K562 (cell line): ENCODE measurements around the gene GATAD1.

Source experiments
- BMI1 ChIP-seq: fragments of 150-350 bp; IDR thresholded peaks from 2 replicates; pipeline ENCODE4 v1.6.1; 2014; ENCODE audit warnings: low read length
- CTCF ChIP-seq, 3 experiments: IDR thresholded peaks in 2 of 3; conservative IDR thresholded peaks in 1 of 3; 2 replicates each; pipeline ENCODE4 v1.5.1; 2011 to 2012; ENCODE audit warnings: low read length in 3 of 3, mild to moderate bottlenecking in 3 of 3, control low read depth in 2 of 3, improper control_type of control experiment in 1 of 3, inconsistent platforms in 1 of 3, low read depth in 1 of 3, mixed read lengths in 1 of 3, moderate library complexity in 1 of 3; ENCODE audit not compliant: insufficient read depth in 2 of 3
- EWSR1 ChIP-seq: fragments of 450-650 bp; IDR thresholded peaks from 2 replicates; pipeline ENCODE4 v1.6.1; 2018; ENCODE audit warnings: borderline replicate concordance, mild to moderate bottlenecking, low read depth, moderate library complexity; ENCODE audit not compliant: partially characterized antibody
- HNRNPUL1 ChIP-seq: fragments of 200-400 bp; formaldehyde crosslinking; IDR thresholded peaks from 2 replicates; pipeline ENCODE4 v1.6.1; 2017; ENCODE audit warnings: low read length
- MXI1 ChIP-seq: IDR thresholded peaks from 2 replicates; pipeline ENCODE4 v1.6.1; 2011; ENCODE audit warnings: low read depth, mild to moderate bottlenecking, improper control_type of control experiment, low read length
- NRF1 ChIP-seq, 2 experiments: fragments of 450-650 bp; IDR thresholded peaks in 1 of 2; conservative IDR thresholded peaks in 1 of 2; 2 replicates each; pipeline ENCODE4 v1.6.1; 2014; ENCODE audit warnings: mild to moderate bottlenecking in 2 of 2
- POLR2A ChIP-seq: fragments of 450-650 bp; conservative IDR thresholded peaks from 2 replicates; pipeline ENCODE4 v1.6.1; 2016
- TCFL5 ChIP-seq: fragments of 250-450 bp; sonication (Bioruptor Pico); conservative IDR thresholded peaks from 2 replicates; pipeline ENCODE4 v1.6.1; 2021; ENCODE audit warnings: mild to moderate bottlenecking, moderate library complexity, matching md5 sums
- YBX1 ChIP-seq: fragments of 450-650 bp; IDR thresholded peaks from 2 replicates; pipeline ENCODE4 v1.7.1; 2016; ENCODE audit warnings: mild to moderate bottlenecking
- ZNF740 ChIP-seq, 3 experiments: fragments of 200-800 bp in 1 of 3; sonication (Bioruptor generic) in 1 of 3; sonication (generic) in 1 of 3; formaldehyde crosslinking in 1 of 3; IDR thresholded peaks; 2 replicates each; pipeline versions ENCODE4 v1.6.1 to v1.8.0; 2016 to 2022; ENCODE audit warnings: mild to moderate bottlenecking in 2 of 3, missing compliant biosample characterization in 2 of 3, missing genetic modification characterization in 2 of 3, missing genetic modification reagents in 1 of 3

DNA sequence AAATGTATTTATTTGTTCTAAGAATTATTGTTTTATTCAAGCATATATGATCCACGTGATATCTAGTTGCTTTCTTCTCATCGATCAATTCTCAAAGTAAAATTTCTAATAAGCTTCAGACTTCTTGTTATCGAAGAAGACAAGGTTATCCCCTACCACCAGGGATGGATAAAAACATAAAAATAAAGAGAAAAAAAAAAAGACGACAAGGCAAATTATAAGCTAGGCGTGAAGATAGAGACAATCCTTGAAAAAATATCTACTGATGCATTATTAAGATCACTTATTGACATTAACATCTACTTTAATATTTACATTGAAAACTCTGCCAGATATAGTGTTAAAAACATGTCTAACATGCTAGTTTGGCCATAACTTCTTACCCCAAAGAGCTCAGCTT, 61.7 kb downstream of the GATAD1 start:
- no peak for TF ChIP-seq HNRNPUL1
- TF ChIP-seq EWSR1, result no peak
- no peak for TF ChIP-seq TCFL5 (CRISPR knock-in tag)
- no peak for TF ChIP-seq MXI1
- TF ChIP-seq POLR2A, result no peak
- no peak for TF ChIP-seq YBX1
- TF ChIP-seq BMI1, result no peak
- TF ChIP-seq CTCF (IDR thresholded peaks at IDR 0.05 in 2 of 3, conservative IDR thresholded peaks at IDR 0.05 in 1 of 3; ENCODE audit: insufficient read depth in 2 of 3, low read depth in 1 of 3, low read length in 3 of 3), result no peak
- no peak for TF ChIP-seq NRF1 (conservative IDR thresholded peaks at IDR 0.05 in 1 of 2, IDR thresholded peaks at IDR 0.05 in 1 of 2)
- TF ChIP-seq ZNF740 (CRISPR knock-in tag; IDR thresholded peaks at IDR 0.05), result no peak
- no peak for TF ChIP-seq ZNF740 (tag; IDR thresholded peaks at IDR 0.05)
